MCF 10A (cell line): Measurements from ENCODE around the gene SUN3. TPM values are rescaled to one million over a fixed set of nuclear protein-coding genes. Genes with fewer than 3 reads are reported as not detected.

Experiments
- BruUV-seq: library from RNA; stranded (reverse); fragments of 400-500 nt; replicated peaks from 2 replicates; lab custom pipeline; 2021; lab: Mats Ljungman, UMichigan
- CTCF ChIA-PET: fragments of 300-600 bp; sonication (Branson Sonifier 250); formaldehyde crosslinking; extraction: SDS; loops from one replicate; lab custom pipeline; 2021; ENCODE audit warnings: antibody characterized with exemption, inconsistent platforms; lab: Yijun Ruan, JAX
- POLR2A ChIA-PET: fragments of 300-600, 350-650 bp; sonication (Branson Sonifier 250); formaldehyde crosslinking; extraction: SDS; loops from one replicate; lab custom pipeline; 2020; ENCODE audit warnings: antibody characterized with exemption, inconsistent platforms; lab: Yijun Ruan, JAX
- DNase-seq: peaks from one replicate; pipeline ENCODE4 v3.0.0-alpha.2; 2018; ENCODE audit not compliant: unreplicated experiment
- H3K27ac Mint-ChIP-seq: one replicate; pipeline ENCODE4 v1.8.0; 2022; ENCODE audit warnings: mild to moderate bottlenecking, low read depth, mixed read lengths; ENCODE audit not compliant: unreplicated experiment
- H3K27me3 Mint-ChIP-seq: one replicate; pipeline ENCODE4 v1.8.0; 2022; ENCODE audit warnings: mixed read lengths; ENCODE audit not compliant: insufficient read depth, unreplicated experiment
- H3K36me3 Mint-ChIP-seq: one replicate; pipeline ENCODE4 v1.8.0; 2022; ENCODE audit warnings: mild to moderate bottlenecking, moderate library complexity, mixed read lengths; ENCODE audit not compliant: insufficient read depth, unreplicated experiment
- H3K4me1 Mint-ChIP-seq: one replicate; pipeline ENCODE4 v1.8.0; 2022; ENCODE audit warnings: mixed read lengths; ENCODE audit not compliant: insufficient read depth, unreplicated experiment
- H3K4me3 Mint-ChIP-seq: one replicate; pipeline ENCODE4 v1.8.0; 2022; ENCODE audit warnings: mild to moderate bottlenecking, moderate library complexity, mixed read lengths; ENCODE audit not compliant: unreplicated experiment
- H3K9me3 Mint-ChIP-seq: one replicate; pipeline ENCODE4 v1.8.0; 2022; ENCODE audit warnings: mixed read lengths; ENCODE audit not compliant: unreplicated experiment
- CTCF ChIP-seq: fragments of 200-600 bp; IDR thresholded peaks from one replicate; pipeline ENCODE4 v1.8.0; 2022; ENCODE audit warnings: antibody characterized with exemption, mild to moderate bottlenecking; ENCODE audit not compliant: unreplicated experiment
- intact Hi-C: fragments of 100-400 bp; cut with micrococcal nuclease; formaldehyde crosslinking; loops from 2 replicates; pipeline ENCODE4 v1.14.1; 2022
- total RNA-seq: library from RNA; stranded (reverse); gene quantifications from 2 replicates; pipeline ENCODE4 v1.2.3, GENCODE V29; 2022

Gene SUN3
- total RNA-seq, 1 experiment from 2014 or later, result not detected

- H3K27ac Mint-ChIP-seq, result no peak overlapping the region
- H3K27me3 Mint-ChIP-seq, result no peaks in the 10 kb centered on the region
- H3K9me3 Mint-ChIP-seq, result no peaks in the 10 kb centered on the region
- intact Hi-C loops, result no loop called here
- H3K4me3 Mint-ChIP-seq, result no peak overlapping the region
- TF ChIP-seq CTCF, result peak; percentile 80
- DNase-seq, result peak; percentile 60
- ChIA-PET POLR2A (interaction anchor here (0.5 to 1.0 kb wide), 2 partner anchors 10 to 54 kb away, joined by 3 read pairs; no protein-coding TSS in a partner anchor), CTCF (interaction anchor here (0.6 to 2.3 kb wide), 19 partner anchors 9 to 703 kb away, joined by 3 to 17 read pairs (median 4); partner anchors contain the start of gene PKD1L1)
- no TSS peak for BruUV-seq
- peaks cover 84% of the 10 kb centered on the region for H3K36me3 Mint-ChIP-seq
- H3K4me1 Mint-ChIP-seq, result peaks cover 2% of the 10 kb centered on the region
Measured at GRCh38 chr7:47968847-47969774, 59.8 kb downstream of the SUN3 start.

GRCh38 chr7:47967708-47968107 lies 61.2 kb downstream of the SUN3 start:
- no peaks in the 10 kb centered on the region for H3K4me1 Mint-ChIP-seq
- ChIA-PET CTCF (interaction anchor here (0.7 to 1.6 kb wide), 6 partner anchors 23 to 1868 kb away, joined by 3 to 6 read pairs (median 3); no protein-coding TSS in a partner anchor), POLR2A (no interaction called here)
- no peaks in the 10 kb centered on the region for H3K9me3 Mint-ChIP-seq
- no peak for TF ChIP-seq CTCF
- no TSS peak for BruUV-seq
- no peaks in the 10 kb centered on the region for H3K27me3 Mint-ChIP-seq
- H3K4me3 Mint-ChIP-seq, result no peak overlapping the region
- intact Hi-C loops, result no loop called here
- peaks cover 84% of the 10 kb centered on the region for H3K36me3 Mint-ChIP-seq
- no peak for DNase-seq
- no peak overlapping the region for H3K27ac Mint-ChIP-seq

- H3K27me3 Mint-ChIP-seq, result no peaks in the 10 kb centered on the region
- H3K4me3 Mint-ChIP-seq, result no peak overlapping the region
- no peaks in the 10 kb centered on the region for H3K9me3 Mint-ChIP-seq
- BruUV-seq, result no TSS peak
- CTCF ChIA-PET, result interaction anchor here (0.6 to 1.5 kb wide), 11 partner anchors 9 to 1868 kb away, joined by 3 to 9 read pairs (median 3); no protein-coding TSS in a partner anchor
- TF ChIP-seq CTCF, result no peak
- no peak overlapping the region for H3K27ac Mint-ChIP-seq
- no peaks in the 10 kb centered on the region for H3K4me1 Mint-ChIP-seq
- peaks cover 80% of the 10 kb centered on the region for H3K36me3 Mint-ChIP-seq
- DNase-seq, result no peak
- POLR2A ChIA-PET, result no interaction called here
- intact Hi-C loops, result no loop called here
Measured at GRCh38 chr7:47967123-47967522, 61.8 kb downstream of the SUN3 start.

GRCh38 chr7:47965456-47965855 lies 63.5 kb downstream of the SUN3 start:
- ChIA-PET POLR2A (interaction anchor here (1.5 kb wide), 1 partner anchor 123 kb away, joined by 3 read pairs; the partner anchor contains the start of gene UPP1), CTCF (interaction anchor here (0.6 to 4.1 kb wide), 5 partner anchors 16 to 371 kb away, joined by 3 to 23 read pairs (median 6); no protein-coding TSS in a partner anchor)
- Mint-ChIP-seq H3K9me3 (no peaks in the 10 kb centered on the region), H3K4me3 (no peak overlapping the region), H3K27me3 (no peaks in the 10 kb centered on the region), H3K27ac (peak overlapping the region; percentile 73), H3K4me1 (no peaks in the 10 kb centered on the region), H3K36me3 (peaks cover 89% of the 10 kb centered on the region)
- intact Hi-C loops, result no loop called here
- DNase-seq, result no peak
- BruUV-seq, result no TSS peak
- no peak for TF ChIP-seq CTCF
